ENCODE results near the gene BMP8A.
"Not testable (repeated sequence)": the region's sequence is repeated elsewhere in the genome, so short reads cannot be mapped to it uniquely, and the experiment has no call there.

BMP8A gene, protein sequence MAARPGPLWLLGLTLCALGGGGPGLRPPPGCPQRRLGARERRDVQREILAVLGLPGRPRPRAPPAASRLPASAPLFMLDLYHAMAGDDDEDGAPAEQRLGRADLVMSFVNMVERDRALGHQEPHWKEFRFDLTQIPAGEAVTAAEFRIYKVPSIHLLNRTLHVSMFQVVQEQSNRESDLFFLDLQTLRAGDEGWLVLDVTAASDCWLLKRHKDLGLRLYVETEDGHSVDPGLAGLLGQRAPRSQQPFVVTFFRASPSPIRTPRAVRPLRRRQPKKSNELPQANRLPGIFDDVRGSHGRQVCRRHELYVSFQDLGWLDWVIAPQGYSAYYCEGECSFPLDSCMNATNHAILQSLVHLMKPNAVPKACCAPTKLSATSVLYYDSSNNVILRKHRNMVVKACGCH

DNA sequence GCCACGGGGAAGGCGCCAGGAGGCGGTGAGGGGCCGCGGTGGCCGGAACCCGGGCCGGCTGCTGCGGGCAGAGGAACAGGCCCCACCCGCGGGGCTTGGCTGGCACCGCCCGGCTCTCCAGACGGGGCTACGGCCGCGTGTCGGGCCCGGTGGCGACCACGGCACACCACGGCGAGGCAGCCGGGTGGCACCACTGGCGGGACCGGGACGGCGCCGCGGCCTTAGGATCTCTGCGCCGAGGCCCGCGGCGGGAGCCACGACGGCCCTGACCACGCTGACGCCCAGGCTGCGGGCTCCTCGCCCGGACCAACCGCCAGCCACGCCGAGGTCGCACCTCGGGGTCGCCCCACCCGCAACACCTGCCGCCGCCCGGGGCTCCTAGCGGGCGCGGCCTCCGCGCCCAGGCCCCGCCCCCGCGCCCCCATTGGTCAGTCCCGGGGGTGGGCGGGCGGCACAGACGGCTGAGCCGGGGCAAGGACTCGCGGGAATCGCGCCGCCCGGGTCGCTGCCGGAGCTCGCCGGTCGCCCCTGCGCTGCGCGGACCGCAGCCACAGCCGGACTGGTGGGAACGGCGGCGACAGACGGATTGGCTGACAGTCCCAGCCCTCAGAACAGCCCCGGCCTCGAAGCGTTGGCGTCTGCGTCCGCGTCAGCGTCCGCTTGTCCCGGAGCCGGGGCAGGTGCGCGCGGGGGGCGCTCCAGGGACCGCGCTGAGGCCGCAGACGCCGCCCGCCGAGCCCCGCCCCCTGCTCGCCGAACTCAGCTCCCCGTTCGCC lies at the start of gene BMP8A:
Gene BMP8A (plus strand): TSS at position 491 of the 776 bp plus-strand sequence. CDS start 356 bp downstream, outside the sequence.
- peak in 8 of 56 donors; percentile 16 to 55 (median 32) for DNase-seq

DNA sequence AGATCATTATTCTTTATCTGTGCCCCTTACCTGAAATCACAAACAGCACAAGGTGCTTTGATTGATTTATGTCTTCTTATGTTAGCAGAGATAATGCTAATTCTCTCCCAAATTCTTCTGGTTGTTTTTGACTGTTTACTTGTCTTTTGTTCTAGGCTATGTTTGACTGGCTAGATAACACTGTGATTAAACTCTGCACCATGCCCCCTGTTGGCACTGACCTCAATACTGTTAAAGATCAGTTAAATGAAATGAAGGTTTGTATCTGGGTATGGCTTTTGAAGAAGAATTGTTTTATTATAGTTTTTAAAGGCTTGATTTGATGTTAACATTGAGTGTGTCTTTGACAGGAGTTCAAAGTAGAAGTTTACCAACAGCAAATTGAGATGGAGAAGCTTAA lies 49.6 kb upstream of the BMP8A start:
- no peak for DNase-seq

DNA sequence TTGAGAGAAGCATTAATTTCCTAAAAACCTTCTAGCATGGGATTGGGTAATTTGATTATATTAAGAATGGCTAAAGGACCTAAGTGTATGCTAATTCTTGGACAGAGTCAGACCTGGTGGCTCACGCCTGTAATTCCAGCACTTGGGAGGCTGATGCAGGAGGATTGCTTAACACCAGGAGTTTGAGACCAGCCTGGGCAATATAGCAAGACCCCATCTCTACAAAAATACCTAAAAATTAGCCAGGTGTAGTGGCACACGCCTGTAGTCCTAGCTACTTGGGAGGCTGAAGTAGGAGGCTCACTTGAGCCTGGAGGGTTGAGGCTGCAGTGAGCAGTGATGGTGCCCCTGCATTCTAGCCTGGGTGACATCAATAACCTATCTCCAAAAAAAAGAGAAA lies 45.9 kb upstream of the BMP8A start:
- no peak for DNase-seq

DNA sequence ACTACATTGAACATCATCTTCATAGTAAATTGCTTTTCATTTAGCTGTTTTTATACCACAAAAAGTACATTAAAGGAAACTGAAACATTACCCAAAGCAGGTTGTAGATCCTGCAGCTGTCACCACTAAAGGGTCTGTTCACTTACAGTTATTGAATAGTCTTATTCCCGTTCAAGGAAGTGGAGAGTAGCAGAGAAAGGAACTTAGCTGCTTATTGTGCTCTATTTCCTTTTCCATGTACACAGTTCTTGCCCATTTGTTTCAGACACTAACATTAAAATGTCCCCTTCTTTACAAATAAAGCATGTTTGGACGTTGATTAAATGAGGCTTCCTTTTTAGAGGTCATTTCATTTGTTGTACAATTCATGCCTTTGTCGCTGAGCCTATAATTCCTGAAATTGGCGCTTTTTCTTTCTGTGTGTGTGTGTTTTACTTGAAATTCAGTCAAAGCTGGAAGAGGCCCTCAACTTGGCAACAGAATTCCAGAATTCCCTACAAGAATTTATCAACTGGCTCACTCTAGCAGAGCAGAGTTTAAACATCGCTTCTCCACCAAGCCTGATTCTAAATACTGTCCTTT lies 44.4 kb upstream of the BMP8A start:
- DNase-seq, result no peak

DNA sequence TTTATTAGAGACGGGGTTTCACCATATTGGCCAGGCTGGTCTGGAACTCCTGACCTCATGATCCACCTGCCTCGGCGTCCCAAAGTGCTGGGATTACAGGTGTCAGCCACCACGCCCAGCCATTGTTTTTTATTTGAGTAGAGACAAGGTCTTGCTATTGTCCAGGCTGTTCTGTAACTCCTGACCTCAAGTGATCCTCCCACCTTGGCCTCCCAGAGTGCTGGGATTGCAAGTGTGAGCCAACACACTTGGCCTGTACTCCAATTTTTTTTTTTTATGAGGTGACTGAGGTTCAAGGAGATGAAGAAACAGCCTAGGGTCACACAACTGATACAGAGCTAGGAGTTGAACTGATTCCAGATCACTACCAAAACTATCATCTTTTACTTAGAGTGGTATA lies 41.4 kb upstream of the BMP8A start:
- not testable (repeated sequence) for DNase-seq

DNA sequence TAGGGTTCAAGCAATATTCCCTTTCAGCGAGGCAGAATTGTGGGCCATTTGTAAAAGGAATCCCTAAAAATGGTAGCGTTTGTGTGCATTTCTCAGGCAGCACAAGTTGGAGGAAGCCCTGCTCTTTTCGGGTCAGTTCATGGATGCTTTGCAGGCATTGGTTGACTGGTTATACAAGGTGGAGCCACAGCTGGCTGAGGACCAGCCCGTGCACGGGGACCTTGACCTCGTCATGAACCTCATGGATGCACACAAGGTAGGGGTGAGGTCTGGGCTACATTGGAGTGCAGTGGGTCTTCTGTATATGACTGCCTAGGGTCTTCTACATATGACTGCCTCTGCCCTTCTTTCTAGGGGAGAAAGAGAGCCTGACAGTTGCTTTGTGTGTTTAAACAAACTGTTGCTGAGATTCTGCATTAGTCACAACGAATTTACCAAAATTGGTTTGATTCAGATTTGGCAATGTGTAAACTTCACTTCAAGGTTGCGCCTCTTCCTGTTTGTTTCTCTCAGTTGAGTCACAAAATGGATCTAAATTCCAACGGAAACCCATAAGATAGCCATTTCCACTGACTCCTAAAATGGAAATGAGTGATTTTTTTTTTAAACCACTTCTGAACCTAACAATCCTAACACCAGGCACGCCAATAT lies 40.4 kb upstream of the BMP8A start:
- DNase-seq, result no peak

DNA sequence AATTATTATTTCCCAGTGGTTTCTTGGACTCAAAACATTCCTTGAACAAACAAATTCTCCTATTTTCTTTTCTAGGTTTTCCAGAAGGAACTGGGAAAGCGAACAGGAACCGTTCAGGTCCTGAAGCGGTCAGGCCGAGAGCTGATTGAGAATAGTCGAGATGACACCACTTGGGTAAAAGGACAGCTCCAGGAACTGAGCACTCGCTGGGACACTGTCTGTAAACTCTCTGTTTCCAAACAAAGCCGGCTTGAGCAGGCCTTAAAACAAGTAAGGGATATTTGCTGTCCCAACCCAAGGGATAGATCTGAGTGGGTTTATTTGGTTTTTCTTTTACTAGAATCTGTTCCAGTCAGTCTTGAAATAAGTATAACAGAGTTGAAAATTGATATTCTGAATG lies 39.4 kb upstream of the BMP8A start:
- DNase-seq, result peak in 2 of 56 donors; percentile 7 to 14

DNA sequence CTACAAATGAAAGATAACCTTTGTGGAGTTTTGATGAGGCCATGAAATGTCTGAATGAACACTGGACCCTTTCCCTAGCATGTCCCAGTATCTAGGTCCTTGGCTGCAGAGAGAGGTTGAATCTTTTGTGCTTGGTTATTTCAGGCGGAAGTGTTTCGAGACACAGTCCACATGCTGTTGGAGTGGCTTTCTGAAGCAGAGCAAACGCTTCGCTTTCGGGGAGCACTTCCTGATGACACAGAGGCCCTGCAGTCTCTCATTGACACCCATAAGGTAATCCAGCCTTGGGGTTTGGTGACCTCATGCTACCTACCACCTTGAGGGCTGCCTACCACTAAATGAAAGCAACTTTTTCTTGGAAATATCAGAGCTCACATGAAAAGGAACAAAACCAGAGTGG lies 38.9 kb upstream of the BMP8A start:
- no peak for DNase-seq

DNA sequence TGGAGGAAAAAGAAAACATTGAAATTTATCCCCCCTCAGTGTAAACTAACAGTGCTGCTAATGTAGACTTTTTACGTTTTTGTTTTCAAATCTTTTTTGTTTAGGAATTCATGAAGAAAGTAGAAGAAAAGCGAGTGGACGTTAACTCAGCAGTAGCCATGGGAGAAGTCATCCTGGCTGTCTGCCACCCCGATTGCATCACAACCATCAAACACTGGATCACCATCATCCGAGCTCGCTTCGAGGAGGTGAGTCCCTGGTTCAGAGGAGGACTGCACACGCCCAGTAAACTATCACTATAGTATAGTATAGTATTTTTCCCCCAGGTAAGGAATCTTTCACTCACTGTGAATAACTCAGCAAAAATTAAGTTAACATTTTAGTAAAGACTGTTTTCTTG lies 37.8 kb upstream of the BMP8A start:
- DNase-seq, result peak in 2 of 56 donors; percentile 5 to 11

DNA sequence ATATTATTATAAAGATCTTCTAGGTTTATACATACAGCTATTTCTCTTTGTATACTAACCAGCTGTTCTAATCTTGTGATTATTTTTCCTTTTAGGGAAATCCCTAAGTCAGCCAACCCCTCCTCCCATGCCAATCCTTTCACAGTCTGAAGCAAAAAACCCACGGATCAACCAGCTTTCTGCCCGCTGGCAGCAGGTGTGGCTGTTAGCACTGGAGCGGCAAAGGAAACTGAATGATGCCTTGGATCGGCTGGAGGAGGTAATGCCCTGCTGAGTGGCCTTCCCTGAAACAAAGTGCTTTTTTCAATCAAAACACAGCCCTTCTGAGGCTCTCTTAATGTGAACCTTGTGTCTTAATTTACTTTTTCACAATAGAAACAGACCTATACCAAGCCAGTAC lies 32.4 kb upstream of the BMP8A start:
- no peak for DNase-seq

DNA sequence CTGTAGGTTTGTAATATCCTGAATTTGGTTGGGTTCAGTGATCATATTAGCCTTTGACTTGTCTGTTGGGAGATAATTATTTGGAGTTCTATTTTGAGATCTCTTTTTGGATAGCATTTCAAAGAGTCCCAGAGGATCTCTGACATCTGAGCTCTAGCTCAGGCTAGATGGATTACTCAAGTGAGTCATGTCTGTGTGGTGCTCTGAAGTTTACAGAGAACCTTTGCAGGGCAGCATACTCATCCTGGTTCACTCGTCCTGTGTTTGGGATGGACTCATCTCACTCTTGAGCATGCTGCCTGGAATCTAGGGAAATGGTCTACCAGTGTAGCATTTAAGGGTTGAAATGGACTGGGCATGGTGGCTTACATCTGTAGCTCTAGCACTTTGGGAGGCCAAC lies 29.4 kb upstream of the BMP8A start:
- DNase-seq, result no peak

DNA sequence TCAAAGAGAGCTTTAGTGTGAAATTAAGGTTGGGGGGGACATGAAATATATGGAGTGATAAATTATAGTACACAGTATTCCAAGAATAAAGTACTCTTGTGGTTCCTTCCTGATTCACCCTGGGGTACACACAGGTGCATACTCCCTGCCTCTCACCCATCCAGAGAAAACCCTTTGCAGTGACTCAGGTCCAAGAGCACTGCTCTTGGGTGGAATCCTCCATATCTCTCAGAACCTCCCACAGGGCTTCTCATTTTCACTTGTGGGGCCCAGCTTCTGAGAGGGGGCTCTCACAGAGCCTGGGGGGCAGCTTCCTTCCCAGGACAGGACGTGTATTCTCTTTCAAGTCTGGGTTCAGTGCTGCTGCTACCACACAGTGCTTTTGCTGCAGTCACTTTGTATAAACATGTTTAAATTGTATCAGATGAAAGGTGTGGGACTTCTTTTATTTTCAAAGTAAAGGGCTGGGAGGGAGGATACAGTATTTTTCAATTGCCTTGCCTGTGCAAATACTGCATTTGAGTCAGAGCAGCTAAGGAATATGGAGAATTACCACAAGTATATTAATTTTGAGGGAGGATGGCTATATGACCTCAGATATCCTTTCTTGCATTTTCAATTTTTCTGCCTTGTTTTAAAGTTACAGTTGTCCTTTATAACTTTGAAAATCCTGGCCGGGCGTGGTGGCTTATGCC lies 24.9 kb upstream of the BMP8A start:
- DNase-seq, result no peak

DNA sequence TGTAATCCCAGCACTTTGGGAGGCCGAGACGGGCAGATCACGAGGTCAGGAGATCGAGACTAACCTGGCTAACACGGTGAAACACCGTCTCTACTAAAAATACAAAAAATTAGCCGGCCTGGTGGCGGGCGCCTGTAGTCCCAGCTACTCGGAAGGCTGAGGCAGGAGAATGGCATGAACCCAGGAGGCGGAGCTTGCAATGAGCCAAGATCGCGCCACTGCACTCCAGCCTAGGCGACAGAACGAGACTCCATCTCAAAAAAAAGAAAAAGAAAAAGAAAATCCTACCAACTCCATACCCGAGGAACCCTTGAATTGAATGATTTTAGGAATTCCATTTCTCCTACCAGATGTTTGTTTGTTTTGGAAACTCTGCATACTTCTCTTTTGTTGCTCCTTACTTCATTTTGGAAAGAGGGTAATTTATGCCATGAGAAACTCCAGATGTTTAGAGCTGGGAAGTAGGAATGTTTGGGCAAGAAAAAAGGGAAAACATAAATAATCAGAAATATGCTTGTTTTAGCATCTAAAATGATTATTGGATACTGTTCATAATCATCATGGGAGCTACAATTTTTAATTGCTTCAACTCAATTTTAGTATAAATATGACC lies 24.2 kb upstream of the BMP8A start:
- not testable (repeated sequence) for DNase-seq

DNA sequence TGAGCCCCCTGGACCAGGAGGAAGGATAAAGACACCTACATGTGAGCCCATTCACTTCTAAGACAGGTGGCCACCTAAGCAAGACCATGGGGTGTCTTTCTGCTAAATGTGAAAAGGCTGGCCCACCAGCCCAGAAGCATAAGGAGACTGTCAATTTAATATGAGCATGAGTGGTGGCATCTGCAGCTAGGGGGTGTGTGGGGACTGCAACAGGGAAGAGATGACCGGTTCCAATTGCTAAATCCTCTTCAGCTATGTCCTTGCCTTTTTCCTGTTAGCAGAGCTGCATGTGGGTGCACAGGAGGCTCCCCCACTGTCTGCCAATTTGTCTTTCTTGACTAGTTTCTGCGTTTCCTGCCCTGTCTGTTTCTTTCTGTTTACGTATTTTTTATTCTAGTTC lies 22.3 kb upstream of the BMP8A start:
- no peak for DNase-seq

DNA sequence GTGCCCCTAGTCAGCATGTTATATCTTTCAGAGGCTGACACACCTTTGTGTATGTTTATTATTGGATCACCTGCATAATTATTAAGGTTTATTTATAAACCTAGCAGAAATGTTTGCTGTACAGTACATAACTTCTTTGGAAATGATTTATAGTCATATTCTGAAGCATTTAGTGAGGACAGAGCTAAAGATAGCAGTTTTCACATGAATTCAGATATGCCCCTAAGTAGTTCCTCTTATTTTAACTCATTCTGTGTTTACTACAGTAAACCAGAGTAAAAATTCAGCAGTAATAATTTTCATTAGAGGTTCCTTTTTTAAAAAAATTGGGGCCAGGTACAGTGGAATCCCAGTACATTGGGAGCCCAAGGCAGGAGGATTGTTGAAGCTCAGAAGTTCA lies 21.4 kb upstream of the BMP8A start:
- no peak for DNase-seq

DNA sequence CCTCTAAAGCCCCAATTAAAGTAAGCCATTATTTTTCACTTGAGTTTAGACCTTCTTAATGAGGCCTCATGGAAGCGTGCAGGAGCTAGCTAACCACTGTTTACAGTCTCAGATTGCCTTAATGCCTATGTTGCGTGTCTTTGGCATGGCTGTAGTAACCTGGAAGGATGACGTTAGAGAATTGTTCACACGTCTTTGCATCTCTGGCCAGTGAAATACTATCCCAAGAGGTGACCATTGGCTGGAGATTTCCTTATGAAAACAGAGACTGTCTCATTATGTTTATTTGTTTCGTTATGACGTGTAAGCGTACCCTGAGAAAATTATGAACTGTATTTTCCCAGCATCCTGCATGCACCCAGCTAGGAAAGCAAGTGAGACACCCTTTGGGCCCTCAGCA lies 18.6 kb upstream of the BMP8A start:
- DNase-seq, result no peak

DNA sequence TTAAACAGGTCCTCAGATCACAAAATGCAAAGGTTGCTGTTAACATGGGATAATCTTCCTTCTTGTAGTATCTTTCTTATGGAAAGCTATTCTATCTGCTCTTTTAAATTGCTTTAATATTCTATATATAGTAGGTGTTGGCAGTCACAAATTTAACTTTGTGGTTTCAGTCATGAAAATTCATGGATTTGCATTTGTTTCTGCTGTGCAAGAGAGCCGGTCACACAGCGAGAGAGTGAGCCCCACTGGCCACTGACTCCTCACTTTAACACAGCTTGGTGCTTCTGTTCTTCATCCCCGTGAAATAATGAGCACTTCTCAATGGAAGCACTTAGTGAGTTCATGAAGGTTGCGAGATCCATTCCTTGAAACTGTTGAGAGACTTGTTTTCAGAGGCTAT lies 18.1 kb upstream of the BMP8A start:
- DNase-seq, result no peak

DNA sequence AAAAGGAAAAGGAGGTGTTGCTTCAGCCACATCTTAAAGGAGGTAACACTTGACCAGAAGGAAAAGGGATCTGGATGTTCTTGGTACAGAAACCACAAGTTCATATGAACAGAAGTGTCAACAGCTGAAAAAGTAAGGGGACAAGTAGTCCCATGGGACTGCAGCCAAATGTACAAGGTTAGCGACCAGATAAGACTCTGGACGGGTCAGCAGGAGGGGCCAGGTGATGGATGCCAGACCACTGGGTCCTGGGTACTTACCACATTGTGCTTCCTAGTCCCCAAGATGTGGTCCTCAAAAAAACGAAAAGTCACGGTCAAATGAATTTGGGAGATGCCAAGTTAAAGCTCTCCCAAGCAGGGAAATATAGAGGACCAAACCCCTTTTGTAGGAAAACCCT lies 16.6 kb upstream of the BMP8A start:
- no peak for DNase-seq

DNA sequence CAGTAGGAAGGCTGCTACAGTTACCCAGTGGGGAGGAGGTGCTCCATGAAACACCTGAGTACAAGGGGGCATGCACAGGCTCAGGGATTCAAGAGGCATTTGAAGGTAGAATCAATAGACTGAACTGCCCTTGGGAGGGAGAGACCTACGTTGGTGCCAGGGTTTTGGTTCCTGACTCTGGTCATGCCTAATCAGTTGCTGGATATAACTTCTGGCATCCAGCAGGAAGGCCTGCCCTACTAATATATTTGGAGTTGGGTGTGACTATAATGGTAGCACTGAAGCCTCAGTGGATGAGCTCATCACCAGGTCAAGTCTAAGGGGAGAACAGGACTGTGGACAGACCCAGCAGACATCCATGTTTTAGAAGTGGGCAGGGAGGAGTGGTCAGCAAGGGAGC lies 15.9 kb upstream of the BMP8A start:
- not testable (repeated sequence) for DNase-seq

DNA sequence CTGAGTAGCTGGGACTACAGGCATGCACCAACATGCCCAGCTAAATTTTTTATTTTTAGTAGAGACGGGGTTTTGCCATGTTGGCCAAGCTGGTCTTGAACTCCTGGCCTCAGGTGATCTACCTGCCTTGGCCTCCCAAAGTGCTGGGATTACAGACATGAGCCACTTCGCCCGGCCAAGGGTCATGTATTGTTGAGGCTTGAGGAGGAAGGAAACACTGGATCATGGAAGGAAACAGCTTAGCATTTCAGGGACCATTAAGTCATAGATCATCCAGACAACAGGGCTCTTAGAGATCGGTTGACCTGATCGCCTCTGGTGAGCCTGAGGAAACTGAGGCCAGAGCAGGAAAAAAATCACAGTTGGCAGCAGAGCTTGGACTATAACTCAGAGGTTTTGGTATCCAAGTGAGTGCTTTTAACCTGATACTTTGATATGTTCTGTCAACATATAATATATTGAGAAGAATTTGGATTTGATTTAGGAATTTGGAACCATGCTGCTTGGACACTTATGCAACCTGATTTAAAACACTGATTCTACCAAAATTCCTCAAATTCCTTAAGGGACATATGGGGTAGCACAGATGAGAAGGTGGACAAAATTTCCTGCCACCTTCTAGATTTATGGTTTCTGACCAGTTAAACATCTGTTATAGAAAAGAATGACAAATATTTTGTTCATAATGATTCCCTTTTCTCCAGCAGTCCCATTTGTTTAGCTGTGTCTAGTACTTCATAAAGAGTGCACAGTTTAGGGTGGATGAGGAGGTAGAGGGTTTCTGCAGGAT lies 13.1 kb upstream of the BMP8A start:
- no peak for DNase-seq
